NCI-H2227 treated with DMSO at 0.1 percent for 48 hours (cell line): ENCODE measurements around the gene RSPH1.

Experiments used
- DNase-seq: peaks from one replicate; lab custom pipeline; 2025; lab: John Stamatoyannopoulos, UW

Gene RSPH1

GRCh38 chr21:42513151-42513984 is 17.3 kb upstream of the RSPH1 start, which contains the start of gene SLC37A1:
Gene SLC37A1, plus strand, starts transcription at chr21:42513852. Its CDS starts 4,603 bp downstream, at chr21:42518455.
- DNase-seq, result no peak

- no peak for DNase-seq
Measured at GRCh38 chr21:42512346-42513034, 16.5 kb upstream of the RSPH1 start.

- peak; percentile 25 for DNase-seq
Measured at GRCh38 chr21:42509244-42509643, 13.2 kb upstream of the RSPH1 start.

GRCh38 chr21:42508371-42508770 is 12.3 kb upstream of the RSPH1 start:
- DNase-seq, result no peak

- DNase-seq, result no peak
Measured at GRCh38 chr21:42507418-42507817, 11.4 kb upstream of the RSPH1 start.

GRCh38 chr21:42505090-42505726 is 9.2 kb upstream of the RSPH1 start:
- no peak for DNase-seq

GRCh38 chr21:42503711-42504110 is 7.7 kb upstream of the RSPH1 start:
- no peak for DNase-seq

GRCh38 chr21:42500736-42501135 is 4.7 kb upstream of the RSPH1 start:
- DNase-seq, result no peak

GRCh38 chr21:42500225-42500624 is 4.2 kb upstream of the RSPH1 start:
- no peak for DNase-seq

GRCh38 chr21:42499444-42500112 is 3.6 kb upstream of the RSPH1 start:
- peak; percentile 25 for DNase-seq

GRCh38 chr21:42498012-42498411 is 2.0 kb upstream of the RSPH1 start:
- no peak for DNase-seq

GRCh38 chr21:42496839-42497202 is 797 bp upstream of the RSPH1 start:
- peak; percentile 53 for DNase-seq

GRCh38 chr21:42495765-42496119 is 282 bp downstream of the RSPH1 start:
- no peak for DNase-seq

- no peak for DNase-seq
Measured at GRCh38 chr21:42495027-42495426, 997 bp downstream of the RSPH1 start.

- DNase-seq, result no peak
Measured at GRCh38 chr21:42493109-42494060, 2.6 kb downstream of the RSPH1 start.

GRCh38 chr21:42492201-42492600 is 3.8 kb downstream of the RSPH1 start:
- DNase-seq, result no peak

GRCh38 chr21:42491328-42491727 is 4.7 kb downstream of the RSPH1 start:
- no peak for DNase-seq

- DNase-seq, result no peak
Measured at GRCh38 chr21:42490720-42491119, 5.3 kb downstream of the RSPH1 start.

- DNase-seq, result no peak
Measured at GRCh38 chr21:42489991-42490390, 6.0 kb downstream of the RSPH1 start.

GRCh38 chr21:42489006-42489563 is 6.9 kb downstream of the RSPH1 start:
- DNase-seq, result no peak

GRCh38 chr21:42486531-42486930 is 9.5 kb downstream of the RSPH1 start:
- DNase-seq, result no peak
